HepG2 (cell line): Measurements from ENCODE around the gene DNAJB2.

ENCODE experiments used
- BRCA1 ChIP-seq: sonication (generic); formaldehyde crosslinking; IDR thresholded peaks from 2 replicates; pipeline ENCODE4 v1.4.0; 2020; ENCODE audit warnings: missing genetic modification reagents
- CAMTA2 ChIP-seq: sonication (generic); formaldehyde crosslinking; IDR thresholded peaks from 2 replicates; pipeline ENCODE4 v1.4.0; 2020; ENCODE audit warnings: mild to moderate bottlenecking, missing genetic modification reagents, borderline replicate concordance
- EP300 ChIP-seq, 3 experiments: sonication (generic) in 1 of 3; formaldehyde crosslinking in 1 of 3; IDR thresholded peaks; 2 replicates each; pipeline versions ENCODE4 v1.5.1 to v1.6.1; 2011 to 2020; ENCODE audit warnings: low read depth in 2 of 3, low read length in 2 of 3, borderline replicate concordance in 1 of 3, improper control_type of control experiment in 1 of 3, mild to moderate bottlenecking in 1 of 3, missing genetic modification reagents in 1 of 3, moderate library complexity in 1 of 3
- GABPA ChIP-seq, 2 experiments: IDR thresholded peaks; 2 replicates each; pipeline ENCODE4 v1.6.1; 2011 to 2016; ENCODE audit warnings: low read depth in 2 of 2, low read length in 1 of 2, missing biosample characterization in 1 of 2, missing genetic modification characterization in 1 of 2
- KDM5B ChIP-seq: sonication (generic); formaldehyde crosslinking; IDR thresholded peaks from 2 replicates; pipeline ENCODE4 v1.4.0; 2020; ENCODE audit warnings: missing genetic modification reagents, mild to moderate bottlenecking, borderline replicate concordance
- MIXL1 ChIP-seq: IDR thresholded peaks from 2 replicates; pipeline ENCODE4 v1.6.1; 2016
- NFE2 ChIP-seq: sonication (generic); formaldehyde crosslinking; IDR thresholded peaks from 2 replicates; pipeline ENCODE4 v1.4.0; 2020; ENCODE audit warnings: missing genetic modification reagents
- TCF12 ChIP-seq, 2 experiments: fragments of 450-650 bp in 1 of 2; sonication (generic) in 1 of 2; formaldehyde crosslinking in 1 of 2; IDR thresholded peaks; 2 replicates each; pipeline versions ENCODE4 v1.6.1 to v1.8.0; 2017 to 2022; ENCODE audit warnings: antibody characterized with exemption in 1 of 2, mild to moderate bottlenecking in 1 of 2, missing genetic modification reagents in 1 of 2, moderate library complexity in 1 of 2
- ZFP36L2 ChIP-seq: sonication (generic); formaldehyde crosslinking; IDR thresholded peaks from 2 replicates; pipeline ENCODE4 v1.4.0; 2020; ENCODE audit warnings: missing genetic modification reagents
- ZNF335 ChIP-seq: sonication (generic); formaldehyde crosslinking; IDR thresholded peaks from 2 replicates; pipeline ENCODE4 v1.4.0; 2020; ENCODE audit warnings: missing genetic modification reagents
- TF ChIP-seq, protein P1 (sequence below): sonication (generic); formaldehyde crosslinking; IDR thresholded peaks from 2 replicates; pipeline ENCODE4 v1.5.0; 2020; ENCODE audit warnings: mild to moderate bottlenecking, missing genetic modification reagents, moderate library complexity
- TF ChIP-seq, protein P2 (sequence below): sonication (generic); formaldehyde crosslinking; IDR thresholded peaks from 2 replicates; pipeline ENCODE4 v1.4.0; 2020; ENCODE audit warnings: low read depth, missing genetic modification reagents

DNA sequence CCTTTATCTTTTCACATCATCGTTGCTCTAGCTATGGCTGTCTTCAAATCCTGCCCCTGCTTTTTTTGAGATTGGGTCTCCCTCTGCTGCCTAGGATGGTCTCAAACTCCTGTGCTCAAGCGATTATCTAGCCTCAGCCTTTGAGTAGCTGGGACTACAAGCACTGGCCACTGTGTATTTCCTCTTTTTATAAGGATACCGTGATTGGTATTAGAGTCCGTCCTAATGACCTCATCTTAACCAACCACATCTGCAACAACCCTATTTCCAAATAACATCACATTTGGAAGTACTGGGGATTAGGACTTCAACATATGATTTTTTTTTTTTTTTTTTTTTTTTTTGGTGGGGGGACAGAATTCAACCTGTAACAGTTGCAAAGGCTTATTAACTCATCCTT is 44.3 kb downstream of the DNAJB2 start:
- TF ChIP-seq ZNF335 (CRISPR knock-in tag), result no peak
- TF ChIP-seq, protein P1, sequence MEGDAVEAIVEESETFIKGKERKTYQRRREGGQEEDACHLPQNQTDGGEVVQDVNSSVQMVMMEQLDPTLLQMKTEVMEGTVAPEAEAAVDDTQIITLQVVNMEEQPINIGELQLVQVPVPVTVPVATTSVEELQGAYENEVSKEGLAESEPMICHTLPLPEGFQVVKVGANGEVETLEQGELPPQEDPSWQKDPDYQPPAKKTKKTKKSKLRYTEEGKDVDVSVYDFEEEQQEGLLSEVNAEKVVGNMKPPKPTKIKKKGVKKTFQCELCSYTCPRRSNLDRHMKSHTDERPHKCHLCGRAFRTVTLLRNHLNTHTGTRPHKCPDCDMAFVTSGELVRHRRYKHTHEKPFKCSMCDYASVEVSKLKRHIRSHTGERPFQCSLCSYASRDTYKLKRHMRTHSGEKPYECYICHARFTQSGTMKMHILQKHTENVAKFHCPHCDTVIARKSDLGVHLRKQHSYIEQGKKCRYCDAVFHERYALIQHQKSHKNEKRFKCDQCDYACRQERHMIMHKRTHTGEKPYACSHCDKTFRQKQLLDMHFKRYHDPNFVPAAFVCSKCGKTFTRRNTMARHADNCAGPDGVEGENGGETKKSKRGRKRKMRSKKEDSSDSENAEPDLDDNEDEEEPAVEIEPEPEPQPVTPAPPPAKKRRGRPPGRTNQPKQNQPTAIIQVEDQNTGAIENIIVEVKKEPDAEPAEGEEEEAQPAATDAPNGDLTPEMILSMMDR (CRISPR knock-in tag), result no peak
- no peak for TF ChIP-seq KDM5B (CRISPR knock-in tag)
- TF ChIP-seq, protein P2, sequence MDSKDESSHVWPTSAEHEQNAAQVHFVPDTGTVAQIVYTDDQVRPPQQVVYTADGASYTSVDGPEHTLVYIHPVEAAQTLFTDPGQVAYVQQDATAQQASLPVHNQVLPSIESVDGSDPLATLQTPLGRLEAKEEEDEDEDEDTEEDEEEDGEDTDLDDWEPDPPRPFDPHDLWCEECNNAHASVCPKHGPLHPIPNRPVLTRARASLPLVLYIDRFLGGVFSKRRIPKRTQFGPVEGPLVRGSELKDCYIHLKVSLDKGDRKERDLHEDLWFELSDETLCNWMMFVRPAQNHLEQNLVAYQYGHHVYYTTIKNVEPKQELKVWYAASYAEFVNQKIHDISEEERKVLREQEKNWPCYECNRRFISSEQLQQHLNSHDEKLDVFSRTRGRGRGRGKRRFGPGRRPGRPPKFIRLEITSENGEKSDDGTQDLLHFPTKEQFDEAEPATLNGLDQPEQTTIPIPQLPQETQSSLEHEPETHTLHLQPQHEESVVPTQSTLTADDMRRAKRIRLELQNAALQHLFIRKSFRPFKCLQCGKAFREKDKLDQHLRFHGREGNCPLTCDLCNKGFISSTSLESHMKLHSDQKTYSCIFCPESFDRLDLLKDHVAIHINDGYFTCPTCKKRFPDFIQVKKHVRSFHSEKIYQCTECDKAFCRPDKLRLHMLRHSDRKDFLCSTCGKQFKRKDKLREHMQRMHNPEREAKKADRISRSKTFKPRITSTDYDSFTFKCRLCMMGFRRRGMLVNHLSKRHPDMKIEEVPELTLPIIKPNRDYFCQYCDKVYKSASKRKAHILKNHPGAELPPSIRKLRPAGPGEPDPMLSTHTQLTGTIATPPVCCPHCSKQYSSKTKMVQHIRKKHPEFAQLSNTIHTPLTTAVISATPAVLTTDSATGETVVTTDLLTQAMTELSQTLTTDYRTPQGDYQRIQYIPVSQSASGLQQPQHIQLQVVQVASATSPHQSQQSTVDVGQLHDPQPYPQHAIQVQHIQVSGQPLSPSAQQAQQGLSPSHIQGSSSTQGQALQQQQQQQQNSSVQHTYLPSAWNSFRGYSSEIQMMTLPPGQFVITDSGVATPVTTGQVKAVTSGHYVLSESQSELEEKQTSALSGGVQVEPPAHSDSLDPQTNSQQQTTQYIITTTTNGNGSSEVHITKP (CRISPR knock-in tag), result no peak
- TF ChIP-seq TCF12 (IDR thresholded peaks at IDR 0.05), result no peak
- TF ChIP-seq TCF12 (CRISPR knock-in tag; IDR thresholded peaks at IDR 0.05), result no peak
- no peak for TF ChIP-seq ZFP36L2 (CRISPR knock-in tag)
- no peak for TF ChIP-seq NFE2 (CRISPR knock-in tag)
- no peak for TF ChIP-seq CAMTA2 (CRISPR knock-in tag)
- TF ChIP-seq EP300 (IDR thresholded peaks at IDR 0.05; ENCODE audit: low read depth in 2 of 2, low read length in 2 of 2), result no peak
- no peak for TF ChIP-seq EP300 (CRISPR knock-in tag; IDR thresholded peaks at IDR 0.05; ENCODE audit: borderline replicate concordance)
- TF ChIP-seq BRCA1 (CRISPR knock-in tag), result no peak
- no peak for TF ChIP-seq MIXL1
- no peak for TF ChIP-seq GABPA (IDR thresholded peaks at IDR 0.05; ENCODE audit: low read depth, low read length)
- no peak for TF ChIP-seq GABPA (CRISPR knock-in tag; IDR thresholded peaks at IDR 0.05; ENCODE audit: low read depth)
